ENCODE measurements around the gene CKAP4. TPM values are rescaled to one million over a fixed set of nuclear protein-coding genes. Genes with fewer than 3 reads are reported as not detected.

CKAP4 gene
- total and polyA plus RNA-seq, 2 experiments from 2014 or later = 32.3 to 58.8 TPM

DNA sequence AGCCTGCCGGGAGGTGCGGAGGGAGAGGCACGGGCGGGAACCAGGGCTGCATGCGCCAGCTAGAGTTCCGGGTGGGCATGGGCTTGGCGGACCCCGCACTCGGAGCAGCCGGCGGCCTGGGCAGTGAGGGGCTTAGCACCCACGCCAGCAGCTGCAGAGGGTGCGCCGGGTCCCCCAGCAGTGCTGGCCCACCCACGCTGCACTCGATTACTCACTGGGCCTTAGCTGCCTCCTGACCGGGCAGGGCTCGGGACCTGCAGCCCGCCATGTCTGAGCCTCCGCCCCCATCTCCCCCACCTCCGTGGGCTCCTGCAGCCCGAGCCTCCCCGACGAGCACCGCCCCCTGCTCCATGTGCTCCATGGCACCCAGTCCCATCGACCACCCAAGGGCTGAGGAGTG is 14.8 kb downstream of the CKAP4 start:
- Histone ChIP-seq H3K4me2 (no peak overlapping the region), H4K20me1 (replicated peaks; ENCODE audit: insufficient read depth) (no peaks in the 10 kb centered on the region; the same call in 1 of the 2 replicates), H3K36me3 (ENCODE audit: insufficient read depth) (no peaks in the 10 kb centered on the region), H3K4me1 (ENCODE audit: insufficient read depth) (no peaks in the 10 kb centered on the region), H3F3A (replicated peaks; ENCODE audit: low read depth) (no peaks in the 10 kb centered on the region), H3K79me2 (replicated peaks; ENCODE audit: insufficient read depth) (no peaks in the 10 kb centered on the region), H3K27me3 (ENCODE audit: insufficient read depth) (no peaks in the 10 kb centered on the region), H3K4me3 (no peak overlapping the region), H3K27ac (ENCODE audit: low read depth) (no peak overlapping the region), H2AFZ (no peak overlapping the region), H3K9me2 (ENCODE audit: insufficient read depth) (no peaks in the 10 kb centered on the region)
- TF ChIP-seq CREB1 (CRISPR knock-in tag; IDR thresholded peaks at IDR 0.05; ENCODE audit: low read depth) (no peak), POLR2AphosphoS5 (IDR thresholded peaks at IDR 0.05; ENCODE audit: low read depth) (no peak), ZNF114 (CRISPR knock-in tag; IDR thresholded peaks at IDR 0.05) (no peak), STAT1 (IDR thresholded peaks at IDR 0.05; ENCODE audit: unreplicated experiment) (no peak), JUNB (IDR thresholded peaks at IDR 0.05; ENCODE audit: unreplicated experiment) (no peak), ZNF331 (CRISPR knock-in tag; IDR thresholded peaks at IDR 0.05; ENCODE audit: low read depth) (no peak), EZH2 (IDR thresholded peaks at IDR 0.05; ENCODE audit: low read depth, unreplicated experiment) (no peak), EZH2phosphoT487 (IDR thresholded peaks at IDR 0.05; ENCODE audit: unreplicated experiment) (no peak), NANOG (IDR thresholded peaks at IDR 0.05; ENCODE audit: borderline replicate concordance) (no peak)
- TF ChIP-seq, protein P1, sequence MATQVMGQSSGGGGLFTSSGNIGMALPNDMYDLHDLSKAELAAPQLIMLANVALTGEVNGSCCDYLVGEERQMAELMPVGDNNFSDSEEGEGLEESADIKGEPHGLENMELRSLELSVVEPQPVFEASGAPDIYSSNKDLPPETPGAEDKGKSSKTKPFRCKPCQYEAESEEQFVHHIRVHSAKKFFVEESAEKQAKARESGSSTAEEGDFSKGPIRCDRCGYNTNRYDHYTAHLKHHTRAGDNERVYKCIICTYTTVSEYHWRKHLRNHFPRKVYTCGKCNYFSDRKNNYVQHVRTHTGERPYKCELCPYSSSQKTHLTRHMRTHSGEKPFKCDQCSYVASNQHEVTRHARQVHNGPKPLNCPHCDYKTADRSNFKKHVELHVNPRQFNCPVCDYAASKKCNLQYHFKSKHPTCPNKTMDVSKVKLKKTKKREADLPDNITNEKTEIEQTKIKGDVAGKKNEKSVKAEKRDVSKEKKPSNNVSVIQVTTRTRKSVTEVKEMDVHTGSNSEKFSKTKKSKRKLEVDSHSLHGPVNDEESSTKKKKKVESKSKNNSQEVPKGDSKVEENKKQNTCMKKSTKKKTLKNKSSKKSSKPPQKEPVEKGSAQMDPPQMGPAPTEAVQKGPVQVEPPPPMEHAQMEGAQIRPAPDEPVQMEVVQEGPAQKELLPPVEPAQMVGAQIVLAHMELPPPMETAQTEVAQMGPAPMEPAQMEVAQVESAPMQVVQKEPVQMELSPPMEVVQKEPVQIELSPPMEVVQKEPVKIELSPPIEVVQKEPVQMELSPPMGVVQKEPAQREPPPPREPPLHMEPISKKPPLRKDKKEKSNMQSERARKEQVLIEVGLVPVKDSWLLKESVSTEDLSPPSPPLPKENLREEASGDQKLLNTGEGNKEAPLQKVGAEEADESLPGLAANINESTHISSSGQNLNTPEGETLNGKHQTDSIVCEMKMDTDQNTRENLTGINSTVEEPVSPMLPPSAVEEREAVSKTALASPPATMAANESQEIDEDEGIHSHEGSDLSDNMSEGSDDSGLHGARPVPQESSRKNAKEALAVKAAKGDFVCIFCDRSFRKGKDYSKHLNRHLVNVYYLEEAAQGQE (IDR thresholded peaks at IDR 0.05; ENCODE audit: unreplicated experiment) = no peak
- TF ChIP-seq, protein P2, sequence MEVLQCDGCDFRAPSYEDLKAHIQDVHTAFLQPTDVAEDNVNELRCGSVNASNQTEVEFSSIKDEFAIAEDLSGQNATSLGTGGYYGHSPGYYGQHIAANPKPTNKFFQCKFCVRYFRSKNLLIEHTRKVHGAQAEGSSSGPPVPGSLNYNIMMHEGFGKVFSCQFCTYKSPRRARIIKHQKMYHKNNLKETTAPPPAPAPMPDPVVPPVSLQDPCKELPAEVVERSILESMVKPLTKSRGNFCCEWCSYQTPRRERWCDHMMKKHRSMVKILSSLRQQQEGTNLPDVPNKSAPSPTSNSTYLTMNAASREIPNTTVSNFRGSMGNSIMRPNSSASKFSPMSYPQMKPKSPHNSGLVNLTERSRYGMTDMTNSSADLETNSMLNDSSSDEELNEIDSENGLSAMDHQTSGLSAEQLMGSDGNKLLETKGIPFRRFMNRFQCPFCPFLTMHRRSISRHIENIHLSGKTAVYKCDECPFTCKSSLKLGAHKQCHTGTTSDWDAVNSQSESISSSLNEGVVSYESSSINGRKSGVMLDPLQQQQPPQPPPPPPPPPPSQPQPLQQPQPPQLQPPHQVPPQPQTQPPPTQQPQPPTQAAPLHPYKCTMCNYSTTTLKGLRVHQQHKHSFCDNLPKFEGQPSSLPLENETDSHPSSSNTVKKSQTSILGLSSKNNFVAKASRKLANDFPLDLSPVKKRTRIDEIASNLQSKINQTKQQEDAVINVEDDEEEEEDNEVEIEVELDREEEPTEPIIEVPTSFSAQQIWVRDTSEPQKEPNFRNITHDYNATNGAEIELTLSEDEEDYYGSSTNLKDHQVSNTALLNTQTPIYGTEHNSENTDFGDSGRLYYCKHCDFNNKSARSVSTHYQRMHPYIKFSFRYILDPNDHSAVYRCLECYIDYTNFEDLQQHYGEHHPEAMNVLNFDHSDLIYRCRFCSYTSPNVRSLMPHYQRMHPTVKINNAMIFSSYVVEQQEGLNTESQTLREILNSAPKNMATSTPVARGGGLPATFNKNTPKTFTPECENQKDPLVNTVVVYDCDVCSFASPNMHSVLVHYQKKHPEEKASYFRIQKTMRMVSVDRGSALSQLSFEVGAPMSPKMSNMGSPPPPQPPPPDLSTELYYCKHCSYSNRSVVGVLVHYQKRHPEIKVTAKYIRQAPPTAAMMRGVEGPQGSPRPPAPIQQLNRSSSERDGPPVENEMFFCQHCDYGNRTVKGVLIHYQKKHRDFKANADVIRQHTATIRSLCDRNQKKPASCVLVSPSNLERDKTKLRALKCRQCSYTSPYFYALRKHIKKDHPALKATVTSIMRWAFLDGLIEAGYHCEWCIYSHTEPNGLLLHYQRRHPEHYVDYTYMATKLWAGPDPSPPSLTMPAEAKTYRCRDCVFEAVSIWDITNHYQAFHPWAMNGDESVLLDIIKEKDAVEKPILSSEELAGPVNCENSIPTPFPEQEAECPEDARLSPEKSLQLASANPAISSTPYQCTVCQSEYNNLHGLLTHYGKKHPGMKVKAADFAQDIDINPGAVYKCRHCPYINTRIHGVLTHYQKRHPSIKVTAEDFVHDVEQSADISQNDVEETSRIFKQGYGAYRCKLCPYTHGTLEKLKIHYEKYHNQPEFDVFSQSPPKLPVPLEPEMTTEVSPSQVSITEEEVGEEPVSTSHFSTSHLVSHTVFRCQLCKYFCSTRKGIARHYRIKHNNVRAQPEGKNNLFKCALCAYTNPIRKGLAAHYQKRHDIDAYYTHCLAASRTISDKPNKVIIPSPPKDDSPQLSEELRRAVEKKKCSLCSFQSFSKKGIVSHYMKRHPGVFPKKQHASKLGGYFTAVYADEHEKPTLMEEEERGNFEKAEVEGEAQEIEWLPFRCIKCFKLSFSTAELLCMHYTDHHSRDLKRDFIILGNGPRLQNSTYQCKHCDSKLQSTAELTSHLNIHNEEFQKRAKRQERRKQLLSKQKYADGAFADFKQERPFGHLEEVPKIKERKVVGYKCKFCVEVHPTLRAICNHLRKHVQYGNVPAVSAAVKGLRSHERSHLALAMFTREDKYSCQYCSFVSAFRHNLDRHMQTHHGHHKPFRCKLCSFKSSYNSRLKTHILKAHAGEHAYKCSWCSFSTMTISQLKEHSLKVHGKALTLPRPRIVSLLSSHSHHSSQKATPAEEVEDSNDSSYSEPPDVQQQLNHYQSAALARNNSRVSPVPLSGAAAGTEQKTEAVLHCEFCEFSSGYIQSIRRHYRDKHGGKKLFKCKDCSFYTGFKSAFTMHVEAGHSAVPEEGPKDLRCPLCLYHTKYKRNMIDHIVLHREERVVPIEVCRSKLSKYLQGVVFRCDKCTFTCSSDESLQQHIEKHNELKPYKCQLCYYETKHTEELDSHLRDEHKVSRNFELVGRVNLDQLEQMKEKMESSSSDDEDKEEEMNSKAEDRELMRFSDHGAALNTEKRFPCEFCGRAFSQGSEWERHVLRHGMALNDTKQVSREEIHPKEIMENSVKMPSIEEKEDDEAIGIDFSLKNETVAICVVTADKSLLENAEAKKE (CRISPR knock-in tag; IDR thresholded peaks at IDR 0.05) = no peak
- TF ChIP-seq, protein P3, sequence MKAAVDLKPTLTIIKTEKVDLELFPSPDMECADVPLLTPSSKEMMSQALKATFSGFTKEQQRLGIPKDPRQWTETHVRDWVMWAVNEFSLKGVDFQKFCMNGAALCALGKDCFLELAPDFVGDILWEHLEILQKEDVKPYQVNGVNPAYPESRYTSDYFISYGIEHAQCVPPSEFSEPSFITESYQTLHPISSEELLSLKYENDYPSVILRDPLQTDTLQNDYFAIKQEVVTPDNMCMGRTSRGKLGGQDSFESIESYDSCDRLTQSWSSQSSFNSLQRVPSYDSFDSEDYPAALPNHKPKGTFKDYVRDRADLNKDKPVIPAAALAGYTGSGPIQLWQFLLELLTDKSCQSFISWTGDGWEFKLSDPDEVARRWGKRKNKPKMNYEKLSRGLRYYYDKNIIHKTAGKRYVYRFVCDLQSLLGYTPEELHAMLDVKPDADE (IDR thresholded peaks at IDR 0.05) = no peak
- TF ChIP-seq, protein P4, sequence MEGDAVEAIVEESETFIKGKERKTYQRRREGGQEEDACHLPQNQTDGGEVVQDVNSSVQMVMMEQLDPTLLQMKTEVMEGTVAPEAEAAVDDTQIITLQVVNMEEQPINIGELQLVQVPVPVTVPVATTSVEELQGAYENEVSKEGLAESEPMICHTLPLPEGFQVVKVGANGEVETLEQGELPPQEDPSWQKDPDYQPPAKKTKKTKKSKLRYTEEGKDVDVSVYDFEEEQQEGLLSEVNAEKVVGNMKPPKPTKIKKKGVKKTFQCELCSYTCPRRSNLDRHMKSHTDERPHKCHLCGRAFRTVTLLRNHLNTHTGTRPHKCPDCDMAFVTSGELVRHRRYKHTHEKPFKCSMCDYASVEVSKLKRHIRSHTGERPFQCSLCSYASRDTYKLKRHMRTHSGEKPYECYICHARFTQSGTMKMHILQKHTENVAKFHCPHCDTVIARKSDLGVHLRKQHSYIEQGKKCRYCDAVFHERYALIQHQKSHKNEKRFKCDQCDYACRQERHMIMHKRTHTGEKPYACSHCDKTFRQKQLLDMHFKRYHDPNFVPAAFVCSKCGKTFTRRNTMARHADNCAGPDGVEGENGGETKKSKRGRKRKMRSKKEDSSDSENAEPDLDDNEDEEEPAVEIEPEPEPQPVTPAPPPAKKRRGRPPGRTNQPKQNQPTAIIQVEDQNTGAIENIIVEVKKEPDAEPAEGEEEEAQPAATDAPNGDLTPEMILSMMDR (conservative IDR thresholded peaks at IDR 0.05; ENCODE audit: low read depth in 2 of 2) = no peak
- Mint-ChIP-seq H3K27ac (no peak overlapping the region), H3K27me3 (ENCODE audit: insufficient read depth, low read depth, poor library complexity) (peaks cover 8% of the 10 kb centered on the region), H3K9me3 (peaks cover 5% of the 10 kb centered on the region; the same call in 2 of the 3 replicates), H3K36me3 (ENCODE audit: low read depth) (peaks cover 15% of the 10 kb centered on the region), H3K4me1 (peaks cover 4% of the 10 kb centered on the region; the same call in 2 of the 3 replicates), H3K4me3 (no peak overlapping the region)
- DNase-seq (ENCODE audit: low spot score) (no peak), ATAC-seq (no peak)
